K562 (cell line): Measurements from ENCODE around the gene SYNE1. TPM values are rescaled to one million over a fixed set of nuclear protein-coding genes. Genes with fewer than 3 reads are reported as not detected.

Experiments used
- ATAC-seq: fragments of 200-7000 bp; cut with Tn5 transposase; 3 replicates; pipeline ENCODE4 v1.9.1; 2020; ENCODE audit warnings: moderate library complexity
- BruUV-seq: library from RNA; stranded (reverse); fragments of 400-500 nt; replicated peaks from 2 replicates; lab custom pipeline; 2021; lab: Mats Ljungman, UMichigan
- CTCF ChIA-PET: fragments of 300-600 bp; formaldehyde crosslinking; extraction: SDS; loops from one replicate; lab custom pipeline; 2021; ENCODE audit warnings: low intra/inter-chr PET ratio; lab: Yijun Ruan, JAX
- POLR2A ChIA-PET: fragments of 300-600, 350-650 bp; sonication (Branson Sonifier 250); formaldehyde crosslinking; extraction: SDS; loops from one replicate; lab custom pipeline; 2021; ENCODE audit warnings: antibody characterized with exemption, inconsistent platforms; lab: Yijun Ruan, JAX
- DNase-seq, 4 experiments: peaks; one replicate each; pipeline versions ENCODE4 v3.0.0 to v3.0.0-alpha.2; 2011 to 2018; ENCODE audit warnings: low spot score in 3 of 4, mixed read lengths in 3 of 4; ENCODE audit errors: extremely low read depth in 1 of 4
- FAIRE-seq: peaks from 2 replicates; lab custom pipeline; 2011; peaks lifted over from hg19 to GRCh38; lab: Jason Lieb, UNC
- H2AFZ ChIP-seq: 2 replicates; pipeline ENCODE4 v1.6.0; 2011; ENCODE audit warnings: low read depth, low read length, control low read depth, inconsistent platforms
- H3K27ac ChIP-seq: fragments of 200-600 bp; 3 replicates; pipeline ENCODE4 v1.8.0; 2011; ENCODE audit warnings: low read depth, mild to moderate bottlenecking, control low read depth, inconsistent platforms, low read length, moderate library complexity, mixed read lengths; ENCODE audit errors: extremely low read depth
- H3K27me3 ChIP-seq, 2 experiments: fragments of 300-600 bp in 1 of 2; 2 replicates in 1 of 2; 3 replicates in 1 of 2; pipeline versions ENCODE4 v1.6.0 to v1.8.0; 2011; ENCODE audit warnings: inconsistent platforms in 2 of 2, low read length in 2 of 2, mild to moderate bottlenecking in 1 of 2, mixed read lengths in 1 of 2, moderate library complexity in 1 of 2; ENCODE audit not compliant: control insufficient read depth in 2 of 2, insufficient read depth in 2 of 2
- H3K36me3 ChIP-seq: fragments of 300-600 bp; 3 replicates; pipeline ENCODE4 v1.8.0; 2011; ENCODE audit warnings: mild to moderate bottlenecking, low read length, inconsistent platforms; ENCODE audit not compliant: control insufficient read depth, insufficient read depth
- H3K4me1 ChIP-seq, 2 experiments: fragments of 200-600 bp in 1 of 2; replicated peaks in 1 of 2; 2 replicates in 1 of 2; 3 replicates in 1 of 2; pipeline versions ENCODE4 v1.5.1 to v1.8.0; 2011; ENCODE audit warnings: inconsistent platforms in 2 of 2, low read length in 2 of 2, mild to moderate bottlenecking in 1 of 2, mixed read lengths in 1 of 2, moderate library complexity in 1 of 2; ENCODE audit not compliant: control insufficient read depth in 2 of 2, insufficient read depth in 2 of 2
- H3K4me2 ChIP-seq: 2 replicates; pipeline ENCODE4 v1.6.1; 2011; ENCODE audit warnings: low read length, control low read depth, inconsistent platforms, mixed read lengths; ENCODE audit not compliant: insufficient read depth
- H3K4me3 ChIP-seq: fragments of 200-600 bp; sonication (generic), shearing (Covaris generic); 2 replicates; pipeline ENCODE4 v1.5.1; 2016; ENCODE audit warnings: control low read depth, inconsistent platforms
- H3K79me2 ChIP-seq: fragments of 200-600 bp; 3 replicates; pipeline ENCODE4 v1.8.0; 2011; ENCODE audit warnings: low read length, inconsistent platforms; ENCODE audit not compliant: control insufficient read depth, insufficient read depth
- H3K9ac ChIP-seq, 2 experiments: 2 replicates each; pipeline versions ENCODE4 v1.6.0 to v1.6.1; 2011; ENCODE audit warnings: low read depth in 2 of 2, low read length in 2 of 2, control low read depth in 1 of 2, inconsistent platforms in 1 of 2, mild to moderate bottlenecking in 1 of 2, mixed read lengths in 1 of 2; ENCODE audit not compliant: insufficient read depth in 1 of 2
- H3K9me1 ChIP-seq: one replicate; pipeline ENCODE4 v1.6.0; 2011; ENCODE audit warnings: inconsistent platforms, mild to moderate bottlenecking, low read length, moderate library complexity; ENCODE audit not compliant: control insufficient read depth, insufficient read depth
- H3K9me3 ChIP-seq: replicated peaks from 2 replicates; pipeline ENCODE4 v1.5.1; 2011; ENCODE audit warnings: low read depth, low read length, inconsistent platforms; ENCODE audit not compliant: control insufficient read depth, insufficient read depth
- H4K20me1 ChIP-seq: replicated peaks from 2 replicates; pipeline ENCODE4 v1.6.1; 2011; ENCODE audit warnings: low read length, inconsistent platforms, mixed read lengths; ENCODE audit not compliant: control insufficient read depth, insufficient read depth
- BDP1 ChIP-seq: IDR thresholded peaks from 3 replicates; pipeline ENCODE4 v1.6.1; 2011; ENCODE audit not compliant: insufficient read length, insufficient read depth
- CBFB ChIP-seq: sonication (generic); formaldehyde crosslinking; IDR thresholded peaks from 2 replicates; pipeline ENCODE4 v1.4.0; 2020; ENCODE audit warnings: mild to moderate bottlenecking, missing genetic modification reagents
- COPS2 ChIP-seq: fragments of 450-650 bp; conservative IDR thresholded peaks from 2 replicates; pipeline ENCODE4 v1.6.1; 2016; ENCODE audit warnings: mild to moderate bottlenecking, moderate library complexity
- ESRRA ChIP-seq: fragments of 450-650 bp; IDR thresholded peaks from 2 replicates; pipeline ENCODE4 v1.6.1; 2014; ENCODE audit warnings: low read depth, mild to moderate bottlenecking, moderate library complexity, borderline replicate concordance
- MEF2D ChIP-seq: conservative IDR thresholded peaks from 2 replicates; pipeline ENCODE4 v1.6.1; 2016; ENCODE audit warnings: low read depth, missing genetic modification characterization, missing compliant biosample characterization
- MYC ChIP-seq, 2 experiments: fragments of 250-450 bp in 1 of 2; sonication (Bioruptor Pico) in 1 of 2; IDR thresholded peaks; 2 replicates each; pipeline versions ENCODE4 v1.5.1 to v1.6.1; 2012 to 2021; ENCODE audit warnings: low read depth in 2 of 2, borderline replicate concordance in 1 of 2, improper control_type of control experiment in 1 of 2, low read length in 1 of 2, mild to moderate bottlenecking in 1 of 2, moderate library complexity in 1 of 2
- NELFE ChIP-seq: IDR thresholded peaks from 2 replicates; pipeline ENCODE4 v1.6.1; 2011; ENCODE audit warnings: mild to moderate bottlenecking; ENCODE audit not compliant: insufficient read depth, insufficient read length
- POLR2A ChIP-seq: fragments of 450-650 bp; conservative IDR thresholded peaks from 2 replicates; pipeline ENCODE4 v1.6.1; 2016
- POLR2AphosphoS5 ChIP-seq: IDR thresholded peaks from 2 replicates; pipeline ENCODE4 v1.6.1; 2011; ENCODE audit warnings: mild to moderate bottlenecking, low read depth, low read length, moderate library complexity; ENCODE audit not compliant: control insufficient read depth, insufficient read depth
- SIX5 ChIP-seq, 2 experiments: IDR thresholded peaks; 2 replicates each; pipeline ENCODE4 v1.6.1; 2011; ENCODE audit warnings: low read length in 2 of 2, borderline replicate concordance in 1 of 2, low read depth in 1 of 2, mild to moderate bottlenecking in 1 of 2, moderate library complexity in 1 of 2; ENCODE audit not compliant: insufficient read depth in 1 of 2
- STAT5B ChIP-seq: fragments of 250-450 bp; sonication (Bioruptor Pico); IDR thresholded peaks from 2 replicates; pipeline ENCODE4 v1.8.0; 2021; ENCODE audit warnings: mild to moderate bottlenecking, inconsistent platforms
- TEAD2 ChIP-seq: fragments of 450-650 bp; IDR thresholded peaks from 2 replicates; pipeline ENCODE4 v1.6.1; 2016; ENCODE audit warnings: missing genetic modification characterization, control low read depth, missing compliant biosample characterization
- ZNF134 ChIP-seq: fragments of 250-450 bp; sonication (Bioruptor Pico); conservative IDR thresholded peaks from 2 replicates; pipeline ENCODE4 v1.4.0; 2020
- ZNF282 ChIP-seq: sonication (generic); formaldehyde crosslinking; IDR thresholded peaks from 2 replicates; pipeline ENCODE4 v1.8.1; 2023; ENCODE audit warnings: missing genetic modification reagents
- ZNF431 ChIP-seq: sonication (generic); formaldehyde crosslinking; IDR thresholded peaks from 2 replicates; pipeline ENCODE4 v1.8.0; 2022; ENCODE audit warnings: mild to moderate bottlenecking, missing genetic modification reagents
- WGBS: fragments of 100-300 bp; shearing (Covaris generic); methylation state at CpG from one replicate; pipeline ENCODE4 v1.1.6; 2016; ENCODE audit warnings: low coverage, mixed read lengths; ENCODE audit not compliant: insufficient coverage; ENCODE audit errors: missing lambda C conversion rate; 5-methylcytosine and 5-hydroxymethylcytosine counted together
- in situ Hi-C: fragments of 300-500 bp; cut with MboI; formaldehyde crosslinking; loops from 4 replicates; pipeline ENCODE4 v1.15.0; 2018; ENCODE audit warnings: inconsistent platforms, mixed read lengths
- intact Hi-C: fragments of 100-400 bp; cut with micrococcal nuclease; formaldehyde crosslinking; loops from 2 replicates; pipeline ENCODE4 v1.14.2; 2022
- polyA plus RNA-seq, 8 experiments: library from polyadenylated mRNA; depleted of rRNA in 4 of 8; stranded (reverse) in 5 of 8; unstranded in 3 of 8; fragments of >200 nt; fragmentation: Nextera tagmentation in 2 of 8; fragmentation: Illumina TruSeq in 1 of 8; extraction: Ambion mirVana in 2 of 8; extraction: Trizol in 1 of 8; gene quantifications; 2 replicates each; pipeline versions ENCODE4 v1.2.1 to v1.2.3, GENCODE V29; 2011 to 2014; ENCODE audit warnings: inconsistent platforms in 1 of 8, missing spikeins in 1 of 8
- total RNA-seq, 7 experiments: library from RNA; depleted of rRNA in 6 of 7; stranded (reverse); fragments of >200 nt in 6 of 7; fragmentation: Illumina TruSeq in 2 of 7; extraction: Trizol in 2 of 7; gene quantifications; 2 replicates each; pipeline versions ENCODE4 v1.2.1 to v1.2.3, GENCODE V29; 2011 to 2021; ENCODE audit warnings: low replicate concordance in 1 of 7
- TF ChIP-seq, protein P1 (sequence below): sonication (generic); IDR thresholded peaks from 2 replicates; pipeline ENCODE4 v1.6.1; 2016

Gene SYNE1
- total and polyA plus RNA-seq, 9 of the 15 experiments (the other 6 are each of a cell fraction or from before 2014, with no cell fraction given): under 0.01 to 0.42 (median 0.08) TPM; not detected in 1

DNA sequence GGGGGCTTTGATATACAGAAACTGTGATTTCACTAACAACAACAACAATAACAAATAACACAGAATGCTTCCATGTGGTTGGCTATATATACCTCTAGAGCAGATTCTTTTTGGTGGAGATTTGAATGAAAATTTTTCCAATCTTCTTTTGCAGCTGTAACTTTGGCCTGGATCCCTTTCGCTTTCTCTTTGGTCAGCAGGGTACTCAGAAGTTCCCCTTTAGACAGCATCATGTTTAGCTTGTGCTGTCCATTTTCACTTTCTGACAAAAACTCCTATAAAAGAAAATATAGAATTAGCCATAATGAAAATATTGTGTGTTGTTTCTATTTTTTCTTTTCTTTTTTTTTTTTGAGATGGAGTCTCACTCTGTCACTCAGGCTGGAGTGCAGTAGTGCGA lies 264.2 kb downstream of the SYNE1 start:
- Histone ChIP-seq H3K4me2 (no peak overlapping the region), H3K36me3 (no peaks in the 10 kb centered on the region), H4K20me1 (no peaks in the 10 kb centered on the region), H3K79me2 (no peaks in the 10 kb centered on the region), H3K27ac (no peak overlapping the region), H2AFZ (no peak overlapping the region), H3K27me3 (no peaks in the 10 kb centered on the region), H3K9ac (no peak overlapping the region), H3K9me1 (no peaks in the 10 kb centered on the region), H3K4me3 (no peak overlapping the region), H3K9me3 (no peaks in the 10 kb centered on the region), H3K4me1 (no peaks in the 10 kb centered on the region)
- POLR2A ChIA-PET: no interaction called here
- no peak for FAIRE-seq
- no peak for DNase-seq
- 0% methylated on average over 2 of the region's 2 CpGs for WGBS
- in situ Hi-C loops: no loop called here
- ATAC-seq: no peak
- CTCF ChIA-PET: no interaction called here
- BruUV-seq: no TSS peak
- TF ChIP-seq MEF2D (no peak), TEAD2 (no peak), POLR2A (no peak), STAT5B (CRISPR knock-in tag) (no peak), ZNF431 (CRISPR knock-in tag) (no peak), BDP1 (no peak), NELFE (no peak), POLR2AphosphoS5 (no peak), ESRRA (no peak), SIX5 (IDR thresholded peaks at IDR 0.05; ENCODE audit: borderline replicate concordance in 1 of 2, insufficient read depth in 1 of 2, low read depth in 1 of 2, low read length in 2 of 2) (no peak), ZNF282 (CRISPR knock-in tag) (no peak), COPS2 (no peak), MYC (IDR thresholded peaks at IDR 0.05; ENCODE audit: low read depth, low read length) (no peak), MYC (CRISPR knock-in tag; IDR thresholded peaks at IDR 0.05; ENCODE audit: borderline replicate concordance, low read depth) (no peak), ZNF134 (CRISPR knock-in tag) (no peak), CBFB (no peak)
- TF ChIP-seq, protein P1, sequence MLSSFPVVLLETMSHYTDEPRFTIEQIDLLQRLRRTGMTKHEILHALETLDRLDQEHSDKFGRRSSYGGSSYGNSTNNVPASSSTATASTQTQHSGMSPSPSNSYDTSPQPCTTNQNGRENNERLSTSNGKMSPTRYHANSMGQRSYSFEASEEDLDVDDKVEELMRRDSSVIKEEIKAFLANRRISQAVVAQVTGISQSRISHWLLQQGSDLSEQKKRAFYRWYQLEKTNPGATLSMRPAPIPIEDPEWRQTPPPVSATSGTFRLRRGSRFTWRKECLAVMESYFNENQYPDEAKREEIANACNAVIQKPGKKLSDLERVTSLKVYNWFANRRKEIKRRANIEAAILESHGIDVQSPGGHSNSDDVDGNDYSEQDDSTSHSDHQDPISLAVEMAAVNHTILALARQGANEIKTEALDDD: no peak
- intact Hi-C loops: no loop called here
